OCI-M2 (cell line): Measurements from ENCODE around the gene GPR3.
"Not testable (repeated sequence)": the region's sequence is repeated elsewhere in the genome, so short reads cannot be mapped to it uniquely, and the experiment has no call there.

Source experiments
- DNase-seq: peaks from one replicate; lab custom pipeline; 2025; ENCODE audit not compliant: unreplicated experiment; lab: John Stamatoyannopoulos, UW

GPR3 gene

DNA sequence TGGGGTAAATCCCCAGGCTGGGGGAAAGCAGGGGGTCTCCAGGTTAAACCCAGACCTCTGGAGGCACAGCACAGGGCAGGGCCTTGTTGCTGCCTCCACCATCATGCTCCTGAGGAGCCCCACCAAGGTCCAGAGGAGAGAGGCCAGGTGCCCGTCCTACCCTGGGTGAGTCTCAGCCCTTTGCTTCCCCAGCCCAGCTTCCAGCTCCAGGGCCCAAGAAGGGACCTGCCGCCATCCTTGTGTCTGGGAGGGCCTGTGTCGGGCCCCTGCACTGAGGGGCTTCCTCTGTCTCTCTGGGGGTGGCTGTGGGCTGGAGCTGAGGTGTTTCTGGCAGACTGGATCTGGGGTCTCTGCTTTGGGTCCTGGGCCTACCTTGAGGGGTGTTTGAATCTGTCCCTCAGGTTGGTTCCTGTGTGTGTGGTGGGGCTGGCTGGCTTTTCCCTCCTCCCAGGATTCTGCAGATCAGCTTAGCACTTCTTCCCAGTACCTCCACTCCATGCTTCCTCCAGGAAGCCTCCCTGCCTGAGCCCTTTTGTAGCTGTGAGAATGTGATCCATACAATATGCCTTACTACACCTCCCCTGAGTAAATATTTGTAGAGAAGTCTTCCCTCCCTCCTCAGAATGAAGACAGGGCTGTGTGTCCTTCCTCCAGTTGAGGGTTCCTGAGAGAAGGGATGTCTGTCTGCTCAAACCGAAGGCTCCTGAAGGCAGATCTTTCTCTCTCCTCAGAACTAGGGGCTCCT is 6.2 kb downstream of the GPR3 start:
- DNase-seq: no peak

DNA sequence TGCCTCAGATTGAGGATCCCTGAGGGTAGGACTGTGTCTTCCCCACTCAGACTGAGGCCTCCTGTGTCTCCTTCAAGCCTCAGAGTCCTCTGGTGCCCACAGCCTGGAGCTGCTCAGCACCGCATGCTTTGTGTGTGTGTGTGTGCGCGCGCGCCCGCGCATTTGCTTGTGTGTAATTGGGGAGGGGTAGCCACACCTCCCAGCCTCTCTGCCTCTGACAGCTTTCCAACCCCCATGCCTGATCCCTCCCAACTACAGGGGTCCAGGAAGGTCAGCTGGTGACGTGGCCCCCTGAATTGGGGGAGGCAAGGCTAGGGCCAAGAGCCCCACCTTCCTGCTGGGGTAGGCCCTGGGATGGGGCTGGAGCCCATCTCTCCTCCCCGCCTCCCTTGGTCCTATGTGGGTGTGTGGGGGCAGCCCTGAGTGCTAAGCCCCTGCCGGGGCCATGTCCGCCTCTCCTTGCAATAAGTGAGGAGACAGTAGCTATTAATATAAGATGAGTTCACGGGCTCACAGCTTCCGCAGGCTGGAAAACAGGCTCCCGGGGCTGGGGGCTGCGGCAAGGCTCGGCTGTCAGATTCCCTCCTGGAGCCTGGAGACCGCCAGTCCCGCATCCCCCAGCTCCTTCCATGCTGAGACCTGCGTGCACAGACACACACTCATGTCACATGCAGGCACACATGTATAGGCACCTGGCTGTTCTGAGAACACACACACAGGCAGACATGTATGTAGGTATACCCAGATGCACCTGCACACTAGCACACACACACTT is 7.0 kb downstream of the GPR3 start:
- DNase-seq: no peak

DNA sequence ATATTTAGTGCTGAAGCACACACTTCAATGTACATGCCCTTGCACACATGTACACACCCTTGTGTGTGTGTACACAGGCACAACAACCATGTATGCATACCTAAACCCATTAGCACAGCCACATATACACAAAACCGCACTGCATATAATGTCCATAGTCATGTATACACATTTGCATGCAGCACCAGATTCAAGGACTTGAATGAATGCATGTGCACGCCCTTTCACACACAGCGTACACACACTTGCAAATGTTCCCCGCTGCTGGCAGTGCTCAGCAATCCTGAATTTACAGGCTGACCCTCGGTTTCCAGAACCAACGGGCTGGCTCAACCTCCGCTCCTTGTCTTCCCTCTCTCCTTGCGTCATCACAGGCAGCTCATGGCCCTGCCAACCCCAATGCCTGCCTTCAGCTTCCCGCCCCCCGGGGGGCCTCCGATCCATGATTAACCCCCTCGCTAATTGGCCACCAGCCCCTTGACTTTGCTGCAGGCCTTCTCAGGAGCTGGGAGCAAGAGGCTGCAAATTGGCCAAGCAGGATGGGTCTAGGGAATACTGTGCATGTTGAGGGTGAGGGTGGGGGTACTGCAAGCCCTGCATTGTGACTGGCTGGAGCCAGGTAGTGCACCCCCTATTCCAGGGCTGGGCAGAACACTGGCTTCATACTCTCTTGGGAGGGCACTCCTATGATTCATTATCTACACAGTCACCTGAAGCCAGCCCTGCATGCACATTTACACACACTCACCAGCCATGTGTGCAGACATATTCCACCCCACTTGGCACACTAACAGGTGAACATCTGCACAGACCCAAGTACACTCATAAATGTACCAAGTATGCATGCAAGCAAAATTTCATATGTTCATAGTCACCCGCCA is 7.9 kb downstream of the GPR3 start:
- no peak for DNase-seq

DNA sequence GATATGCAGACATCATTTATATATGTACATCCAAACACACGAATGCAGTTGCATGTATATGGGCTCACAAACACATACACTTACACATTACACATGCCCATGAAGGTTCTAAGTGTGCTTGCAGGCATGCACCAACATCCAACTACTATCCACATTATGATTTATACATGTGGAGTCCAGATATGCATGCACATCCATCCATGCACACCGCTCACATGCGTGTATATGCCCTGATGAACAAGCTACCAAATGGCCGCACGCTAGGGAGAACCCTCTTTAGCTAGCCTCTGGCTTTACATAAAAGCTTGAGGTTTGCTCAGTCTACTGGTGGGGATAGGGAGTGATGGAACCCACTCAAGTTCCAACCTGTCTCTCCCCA is 8.5 kb downstream of the GPR3 start:
- no peak for DNase-seq

DNA sequence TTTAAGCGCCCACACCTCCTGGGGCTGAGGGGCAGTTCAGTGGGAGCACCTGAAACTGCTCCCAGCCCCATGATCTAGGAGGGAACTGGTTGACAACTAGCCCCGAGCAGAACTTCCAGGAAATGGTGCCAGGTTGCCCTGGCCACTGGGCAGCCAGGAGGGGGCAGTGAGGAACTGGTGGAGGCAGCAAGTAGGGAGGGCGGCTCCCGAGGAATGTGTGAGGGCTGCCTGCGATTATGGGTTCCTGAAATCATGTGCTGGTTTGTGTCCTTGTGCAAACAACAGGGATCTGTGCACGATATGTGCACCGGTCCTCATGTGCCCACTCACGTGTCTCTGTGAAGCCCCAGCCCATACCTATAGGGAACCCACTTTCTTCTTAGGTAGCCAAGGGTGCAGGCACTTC is 9.9 kb downstream of the GPR3 start:
- DNase-seq: no peak

DNA sequence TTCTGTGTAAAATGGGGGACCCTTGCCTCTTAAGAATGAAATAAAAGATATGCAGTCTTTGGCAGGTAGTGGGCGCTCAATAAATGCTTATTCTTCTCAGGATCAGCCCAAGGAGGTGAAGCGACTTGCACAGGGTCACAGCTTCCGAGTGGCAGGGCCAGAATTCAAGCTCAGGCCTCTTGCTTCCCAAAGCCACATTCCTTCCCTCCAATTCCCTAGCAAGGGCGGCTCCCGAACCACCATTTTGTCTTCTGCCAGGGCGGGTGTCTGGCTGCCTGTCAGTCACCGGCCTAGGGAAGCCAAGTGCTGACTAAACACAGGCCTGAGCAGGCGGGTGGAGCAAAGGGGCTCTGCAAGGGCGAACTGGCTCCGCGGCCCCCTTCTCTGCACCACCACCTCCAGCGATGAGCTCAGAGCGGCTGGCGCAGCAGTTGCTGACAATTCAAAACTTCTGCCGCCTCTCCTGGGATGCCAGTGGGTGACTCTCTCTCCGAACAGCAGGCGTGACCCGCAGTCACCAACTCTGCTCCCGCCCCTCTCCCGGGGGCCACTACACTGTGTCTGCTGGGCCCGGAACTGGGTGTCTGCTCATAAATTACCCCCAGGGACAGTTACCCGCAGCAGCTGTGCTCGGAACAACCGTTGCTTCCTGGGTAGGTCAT is 10.8 kb downstream of the GPR3 start:
- DNase-seq: no peak

DNA sequence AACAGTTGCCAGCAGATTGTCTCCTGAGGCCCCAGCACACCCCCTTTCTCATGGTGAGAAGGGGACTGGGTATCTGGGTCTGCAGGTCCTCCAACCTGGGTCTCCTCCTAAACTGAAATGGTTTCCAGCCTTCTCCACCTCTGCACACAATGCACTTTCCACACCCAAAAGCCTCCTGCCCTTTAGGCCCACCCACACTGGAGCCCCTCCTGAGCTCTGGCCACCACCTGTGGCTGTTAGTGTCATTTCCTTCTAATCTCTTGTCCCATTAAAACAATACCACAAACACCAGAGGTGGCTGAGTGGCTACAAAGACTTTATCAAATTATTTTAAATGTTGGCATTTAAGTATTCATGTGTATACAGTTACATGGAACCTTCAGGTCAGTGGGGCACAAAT is 11.5 kb downstream of the GPR3 start:
- DNase-seq: no peak

DNA sequence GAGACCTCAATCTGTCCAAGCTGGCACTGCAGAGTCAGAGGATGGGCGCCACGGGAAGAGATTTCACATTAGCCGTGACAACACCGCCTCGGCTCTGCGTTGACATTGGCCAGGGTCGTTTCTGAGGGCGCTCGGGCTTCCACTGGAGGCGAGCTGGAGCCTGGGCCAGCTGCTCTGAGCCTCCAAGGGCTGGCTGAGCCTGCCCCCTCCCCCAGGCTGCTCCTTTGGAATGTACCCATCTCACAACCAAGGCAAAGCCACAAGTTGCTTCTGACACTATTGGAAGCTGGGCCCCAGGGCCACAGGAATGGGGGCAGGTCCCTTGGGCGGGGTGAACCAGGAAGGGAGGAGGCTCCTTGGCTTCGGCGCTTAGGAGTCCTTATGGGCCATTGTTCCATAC is 12.7 kb downstream of the GPR3 start:
- DNase-seq: no peak

DNA sequence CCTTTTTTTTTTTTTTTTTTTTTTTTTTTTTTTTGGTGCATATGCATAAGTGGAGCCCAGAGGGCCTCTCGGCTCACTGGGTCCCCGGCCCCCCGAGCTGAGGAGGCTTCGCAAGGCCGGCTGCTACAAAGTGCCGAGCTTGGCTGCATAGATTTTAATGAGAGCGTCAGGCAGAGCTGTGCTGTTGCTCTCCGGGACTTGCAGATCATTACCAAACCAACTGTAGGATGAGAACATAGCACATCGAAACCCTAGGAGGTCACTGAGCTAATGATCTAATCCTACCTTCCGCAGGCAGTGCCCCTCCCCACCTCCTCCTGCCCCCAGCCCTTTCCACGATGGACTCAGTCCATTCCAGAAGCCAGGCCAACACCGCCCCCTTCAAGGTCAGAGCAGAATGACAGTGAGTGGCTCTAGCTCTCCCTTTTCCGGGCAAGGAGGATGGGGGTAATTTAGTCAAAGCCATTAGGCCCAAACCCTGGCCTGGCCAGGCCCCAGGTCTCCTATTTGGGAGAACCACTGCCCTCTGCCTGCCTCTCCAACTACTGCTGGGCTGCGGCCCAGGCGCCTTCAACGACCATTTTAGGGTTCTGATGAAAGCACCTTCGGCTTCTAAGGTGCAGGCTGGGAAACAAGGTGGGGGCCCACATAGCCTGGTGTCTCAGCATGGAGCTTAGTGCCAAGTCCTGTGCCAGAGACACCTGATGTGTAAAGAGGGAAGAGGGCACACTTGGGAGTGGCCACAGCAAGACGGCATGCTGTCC is 13.4 kb downstream of the GPR3 start:
- DNase-seq: not testable (repeated sequence)

DNA sequence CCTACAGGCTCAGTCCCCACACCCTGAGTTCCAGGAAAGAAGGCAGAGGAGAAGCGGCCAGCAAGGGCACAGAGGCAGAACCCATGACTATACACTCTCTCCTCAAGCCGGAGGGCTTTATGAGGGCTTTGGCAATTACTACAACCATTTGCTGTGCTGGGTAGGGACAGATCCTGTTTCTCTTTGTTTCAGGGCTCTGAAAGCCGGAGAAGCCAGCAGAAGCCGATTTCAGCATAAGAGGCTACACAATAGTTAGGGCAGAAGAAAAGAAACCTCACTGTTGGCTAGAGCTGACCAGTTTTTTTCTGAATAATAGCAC is 13.9 kb downstream of the GPR3 start:
- no peak for DNase-seq

DNA sequence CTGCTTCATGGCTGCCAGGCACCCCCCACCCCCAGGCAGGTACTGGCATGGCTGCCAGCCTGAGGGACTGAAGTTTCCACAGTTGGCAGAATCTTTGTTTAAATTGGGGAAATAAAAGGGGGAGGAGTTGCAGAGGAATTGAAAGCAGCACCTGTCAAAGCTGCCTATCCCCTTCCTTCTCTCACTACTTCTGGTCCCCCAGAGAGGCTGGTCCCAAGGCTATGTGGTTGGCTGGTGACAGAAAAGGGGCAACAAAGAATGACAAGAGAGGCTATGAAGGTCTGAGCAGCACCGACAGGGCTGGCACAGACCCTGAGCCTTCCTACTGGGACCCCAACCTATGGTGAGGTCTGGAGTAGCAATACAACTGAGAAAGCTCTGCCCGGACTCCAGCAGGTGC is 14.4 kb downstream of the GPR3 start:
- DNase-seq: not testable (repeated sequence)

DNA sequence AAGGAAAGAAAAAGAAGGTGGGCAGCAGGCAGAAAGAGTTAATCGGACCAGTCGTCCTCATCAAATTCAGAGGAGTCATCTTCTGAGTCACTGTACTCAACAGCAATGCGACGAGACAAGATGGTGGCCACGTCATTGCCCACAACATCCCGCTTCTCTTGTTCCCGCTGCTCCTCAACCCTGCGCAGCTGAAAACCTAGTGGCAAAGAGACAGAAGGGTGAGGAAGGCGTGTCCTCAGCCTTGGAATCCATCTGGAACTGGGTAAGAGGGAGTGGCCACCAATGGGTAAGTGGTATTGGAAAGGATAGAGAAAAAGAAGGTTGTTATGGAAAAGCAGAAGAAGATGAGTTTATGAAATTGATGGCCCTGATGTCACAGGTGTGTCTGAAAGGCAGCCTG is 15.7 kb downstream of the GPR3 start:
- no peak for DNase-seq

DNA sequence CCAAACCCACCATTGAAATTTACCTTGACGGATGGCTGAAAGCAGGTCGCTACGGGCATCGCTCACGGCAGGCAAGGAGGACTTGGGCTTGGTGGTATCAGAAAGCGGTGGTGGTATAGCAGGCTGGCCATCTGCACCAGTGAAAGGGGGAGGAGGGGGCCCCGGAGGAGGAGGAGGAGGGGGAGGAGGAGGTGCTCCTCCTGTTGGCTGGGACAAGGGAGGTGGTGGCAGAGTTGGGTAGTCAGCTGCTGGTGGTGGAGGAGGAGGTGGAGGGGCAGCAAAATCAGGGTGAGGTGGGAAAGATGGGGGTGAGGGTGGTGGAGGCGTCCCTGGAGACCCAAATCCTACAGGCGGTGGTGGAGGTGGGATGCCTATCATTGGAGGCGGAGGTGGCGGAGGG is 17.2 kb downstream of the GPR3 start:
- no peak for DNase-seq

DNA sequence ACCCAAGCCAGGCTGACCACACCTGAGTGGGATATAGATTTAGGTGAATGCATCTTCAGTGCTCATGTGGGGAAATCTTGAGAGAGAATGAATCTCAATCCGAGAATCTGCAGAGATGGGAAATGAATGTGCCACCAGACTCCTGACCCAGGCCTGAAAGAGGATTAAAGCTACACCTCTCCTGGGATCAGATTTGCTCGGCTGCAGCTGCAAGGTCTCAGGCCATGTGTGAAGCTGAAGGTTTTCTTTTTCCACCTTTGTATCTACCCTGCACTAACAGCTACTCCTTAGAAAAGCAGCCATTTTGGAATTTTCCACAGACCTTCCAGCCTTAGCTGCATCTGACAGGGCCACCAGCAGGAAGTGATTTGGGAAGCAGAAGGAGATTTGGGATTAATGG is 18.3 kb downstream of the GPR3 start:
- DNase-seq: no peak

DNA sequence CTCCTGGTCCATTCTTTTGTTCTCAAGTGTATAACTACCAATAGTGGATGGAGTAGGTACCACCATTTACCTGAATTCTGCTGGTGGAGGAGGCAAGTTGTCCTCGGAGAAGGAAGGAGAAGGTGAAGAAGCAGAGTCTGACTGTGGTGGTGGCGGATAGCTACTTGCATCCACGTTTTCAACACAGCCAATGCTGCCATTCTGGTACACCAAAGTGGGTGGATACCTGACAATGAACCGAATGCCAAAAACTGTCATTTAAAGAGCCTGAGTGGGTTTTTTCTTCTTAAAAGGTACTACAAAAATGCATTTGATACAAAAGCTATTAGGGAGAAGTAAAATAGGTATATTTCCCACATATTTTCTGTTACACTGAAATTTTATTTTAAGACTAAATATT is 20.1 kb downstream of the GPR3 start:
- DNase-seq: no peak

DNA sequence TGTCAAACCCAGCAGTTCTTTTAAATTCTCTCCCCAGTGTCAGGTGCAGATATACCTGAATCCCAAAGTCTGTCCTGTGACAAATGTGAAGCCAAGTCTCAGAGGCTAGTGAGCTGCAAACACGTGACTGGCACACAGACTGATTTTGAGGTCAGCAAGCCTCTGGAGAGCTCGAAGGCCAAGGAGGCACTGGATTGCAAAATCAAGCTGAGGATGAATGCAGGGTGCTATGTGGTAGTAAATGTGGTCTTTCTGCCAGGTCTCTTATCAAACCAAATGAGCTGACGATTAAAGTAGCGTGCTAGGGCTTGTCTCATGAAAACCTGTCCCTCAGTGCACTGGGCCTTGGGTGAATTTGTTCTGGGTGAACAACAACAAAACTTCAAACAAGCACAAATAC is 20.6 kb downstream of the GPR3 start:
- no peak for DNase-seq

DNA sequence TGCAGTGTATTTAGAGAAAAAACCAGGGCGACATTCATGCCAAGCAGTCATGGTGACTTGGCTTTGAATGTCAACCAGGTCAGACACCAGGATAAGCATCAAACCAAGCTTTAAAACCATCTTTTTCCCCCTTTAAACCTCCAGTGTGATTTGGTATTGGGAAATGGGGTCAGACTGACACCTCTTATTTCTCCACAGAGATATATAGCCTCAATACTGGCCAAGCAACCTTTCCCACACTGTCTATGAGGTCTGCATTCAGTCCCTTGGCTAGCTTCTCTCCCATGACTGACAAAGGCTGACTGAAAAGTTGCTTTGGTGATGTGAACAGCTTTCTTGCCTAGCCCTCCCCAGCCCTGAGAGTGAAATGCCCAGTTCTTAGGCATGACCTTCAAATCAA is 21.7 kb downstream of the GPR3 start:
- DNase-seq: no peak

DNA sequence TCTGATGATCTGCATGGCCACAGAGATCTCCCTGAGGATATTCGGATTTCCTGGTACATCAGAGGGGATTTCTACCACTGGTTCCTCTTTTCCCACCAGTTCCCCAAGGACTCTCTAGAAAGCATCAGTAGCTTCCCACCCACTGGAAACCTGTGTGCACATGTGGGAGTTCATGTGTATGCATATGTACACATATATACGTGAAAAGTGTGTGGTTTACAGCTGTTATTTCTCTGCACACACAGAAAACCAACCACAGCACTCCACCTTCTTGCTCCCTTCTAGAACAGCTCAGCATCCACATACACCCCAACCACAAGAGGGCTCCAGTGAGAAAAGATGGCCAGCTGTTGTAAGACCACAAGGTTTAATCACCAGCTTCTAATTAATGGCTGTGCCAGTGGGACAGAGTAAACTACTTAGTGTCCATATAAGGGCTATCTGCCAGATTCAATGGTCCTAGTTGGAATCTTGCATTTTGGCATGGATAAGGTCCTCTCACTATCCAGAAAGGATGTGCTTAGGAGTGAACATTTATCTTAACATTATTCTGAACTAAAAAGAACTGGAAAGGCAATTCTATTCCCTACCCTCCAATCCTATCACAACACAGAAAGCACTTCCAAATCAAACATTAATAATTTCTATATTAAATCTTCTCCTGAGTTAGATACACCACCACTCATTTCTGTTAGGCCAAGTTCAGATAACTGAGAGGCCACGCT is 24.1 kb downstream of the GPR3 start:
- DNase-seq: no peak

DNA sequence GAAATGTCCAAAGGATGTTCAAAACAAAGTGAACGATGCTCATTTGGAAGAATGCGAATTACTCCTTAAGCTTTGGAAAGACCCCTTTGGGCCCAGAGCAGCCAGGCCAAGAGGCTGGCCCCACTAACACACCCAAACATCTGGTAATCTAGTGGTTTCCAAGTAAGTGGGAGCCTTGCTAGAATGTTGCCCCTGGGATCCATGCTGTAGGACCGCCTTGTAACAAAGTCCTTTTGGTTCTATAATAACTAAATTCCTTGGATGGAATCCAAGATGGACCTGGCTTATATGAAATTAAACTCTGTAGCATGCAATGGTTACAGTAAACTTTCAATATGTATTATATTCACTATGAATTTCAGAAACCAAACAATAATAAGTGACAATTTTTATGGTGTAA is 25.3 kb downstream of the GPR3 start:
- DNase-seq: no peak
